Mononuclear cell (primary cell): ENCODE measurements around the gene TXNRD1. TPM values are rescaled to one million over a fixed set of nuclear protein-coding genes. Genes with fewer than 3 reads are reported as not detected.
"Not testable (repeated sequence)": the region's sequence is repeated elsewhere in the genome, so short reads cannot be mapped to it uniquely, and the experiment has no call there.

ENCODE experiments used
- H3K27me3 ChIP-seq: 2 replicates; pipeline ENCODE4 v1.6.0; 2011; ENCODE audit warnings: low read length, control low read depth; ENCODE audit not compliant: insufficient read depth
- H3K4me1 ChIP-seq: 2 replicates; pipeline ENCODE4 v1.5.1; 2011; ENCODE audit warnings: mild to moderate bottlenecking, low read length, control low read depth; ENCODE audit not compliant: insufficient read depth
- H3K4me3 ChIP-seq: 2 replicates; pipeline ENCODE4 v1.5.1; 2011; ENCODE audit warnings: mild to moderate bottlenecking, low read length, moderate library complexity
- H3K9me3 ChIP-seq: 2 replicates; pipeline ENCODE4 v1.5.1; 2011; ENCODE audit warnings: low read depth, mild to moderate bottlenecking, control low read depth, low read length
- total RNA-seq: library from RNA; depleted of rRNA; stranded (reverse); fragments of >200 nt; gene quantifications from one replicate; pipeline ENCODE4 v1.2.3, GENCODE V29; 2012

Gene TXNRD1
- total RNA-seq, 1 donor: 69.9 TPM

GRCh38 chr12:104309446-104309993 lies 93.9 kb downstream of the TXNRD1 start:
- no peaks in the 10 kb centered on the region for H3K27me3 ChIP-seq
- no peak overlapping the region for H3K4me3 ChIP-seq
- no peaks in the 10 kb centered on the region for H3K9me3 ChIP-seq
- peaks cover 17% of the 10 kb centered on the region for H3K4me1 ChIP-seq

- Histone ChIP-seq H3K9me3 (no peaks in the 10 kb centered on the region), H3K4me1 (peaks cover 14% of the 10 kb centered on the region), H3K4me3 (no peak overlapping the region), H3K27me3 (no peaks in the 10 kb centered on the region)
Observed at GRCh38 chr12:104310751-104311633, 95.4 kb downstream of the TXNRD1 start.

GRCh38 chr12:104312202-104312601 lies 96.6 kb downstream of the TXNRD1 start:
- Histone ChIP-seq H3K9me3 (no peaks in the 10 kb centered on the region), H3K4me3 (no peak overlapping the region), H3K4me1 (peaks cover 8% of the 10 kb centered on the region), H3K27me3 (no peaks in the 10 kb centered on the region)

- H3K27me3 ChIP-seq: no peaks in the 10 kb centered on the region
- H3K4me1 ChIP-seq: peaks cover 8% of the 10 kb centered on the region
- no peaks in the 10 kb centered on the region for H3K9me3 ChIP-seq
- H3K4me3 ChIP-seq: no peak overlapping the region
Observed at GRCh38 chr12:104312654-104313053, 97.1 kb downstream of the TXNRD1 start.

- Histone ChIP-seq H3K4me1 (peaks cover 8% of the 10 kb centered on the region), H3K9me3 (no peaks in the 10 kb centered on the region)
Observed at GRCh38 chr12:104313568-104314241, 98.1 kb downstream of the TXNRD1 start.

GRCh38 chr12:104314242-104314614 lies 98.6 kb downstream of the TXNRD1 start:
- Histone ChIP-seq H3K9me3 (no peaks in the 10 kb centered on the region), H3K4me1 (peaks cover 8% of the 10 kb centered on the region), H3K4me3 (no peak overlapping the region), H3K27me3 (no peaks in the 10 kb centered on the region)

More at GRCh38 chr12:104313568-104314241, 98.1 kb downstream of the TXNRD1 start:
- H3K4me3 ChIP-seq: no peak overlapping the region
- no peaks in the 10 kb centered on the region for H3K27me3 ChIP-seq

- no peak overlapping the region for H3K4me3 ChIP-seq
Observed at GRCh38 chr12:104315326-104316224, 100.0 kb downstream of the TXNRD1 start.

GRCh38 chr12:104316936-104317335 lies 101.4 kb downstream of the TXNRD1 start:
- Histone ChIP-seq H3K27me3 (no peaks in the 10 kb centered on the region), H3K9me3 (no peaks in the 10 kb centered on the region), H3K4me1 (peaks cover 8% of the 10 kb centered on the region), H3K4me3 (no peak overlapping the region)

More at GRCh38 chr12:104315326-104316224, 100.0 kb downstream of the TXNRD1 start:
- peaks cover 8% of the 10 kb centered on the region for H3K4me1 ChIP-seq
- no peaks in the 10 kb centered on the region for H3K9me3 ChIP-seq
- no peaks in the 10 kb centered on the region for H3K27me3 ChIP-seq

- H3K4me3 ChIP-seq: no peak overlapping the region
- no peaks in the 10 kb centered on the region for H3K9me3 ChIP-seq
- no peaks in the 10 kb centered on the region for H3K27me3 ChIP-seq
- peaks cover 8% of the 10 kb centered on the region for H3K4me1 ChIP-seq
Observed at GRCh38 chr12:104317538-104318210, 102.1 kb downstream of the TXNRD1 start.

GRCh38 chr12:104319028-104319427 lies 103.4 kb downstream of the TXNRD1 start:
- peaks cover 4% of the 10 kb centered on the region for H3K4me1 ChIP-seq
- H3K4me3 ChIP-seq: no peak overlapping the region
- no peaks in the 10 kb centered on the region for H3K9me3 ChIP-seq
- H3K27me3 ChIP-seq: no peaks in the 10 kb centered on the region

GRCh38 chr12:104319918-104320626 lies 104.5 kb downstream of the TXNRD1 start:
- Histone ChIP-seq H3K27me3 (no peaks in the 10 kb centered on the region), H3K9me3 (no peaks in the 10 kb centered on the region), H3K4me3 (no peak overlapping the region), H3K4me1 (no peaks in the 10 kb centered on the region)

GRCh38 chr12:104320627-104321024 lies 105.0 kb downstream of the TXNRD1 start:
- Histone ChIP-seq H3K4me1 (no peaks in the 10 kb centered on the region), H3K4me3 (no peak overlapping the region), H3K9me3 (no peaks in the 10 kb centered on the region), H3K27me3 (no peaks in the 10 kb centered on the region)

- Histone ChIP-seq H3K4me1 (no peaks in the 10 kb centered on the region), H3K9me3 (no peaks in the 10 kb centered on the region), H3K27me3 (no peaks in the 10 kb centered on the region), H3K4me3 (no peak overlapping the region)
Observed at GRCh38 chr12:104321949-104322348, 106.4 kb downstream of the TXNRD1 start.

- not testable (repeated sequence) for H3K4me1 ChIP-seq, H3K27me3 ChIP-seq, H3K9me3 ChIP-seq, H3K4me3 ChIP-seq
Observed at GRCh38 chr12:104322533-104322932, 107.0 kb downstream of the TXNRD1 start.
